GM19023 (cell line): Measurements from ENCODE around the gene STX4.

Source experiments
- ATAC-seq: cut with Tn5 transposase; IDR thresholded peaks from one replicate; pipeline ENCODE4 v1.9.1; 2021; ENCODE audit warnings: mild to moderate bottlenecking, moderate library complexity; ENCODE audit not compliant: unreplicated experiment

STX4 gene

DNA sequence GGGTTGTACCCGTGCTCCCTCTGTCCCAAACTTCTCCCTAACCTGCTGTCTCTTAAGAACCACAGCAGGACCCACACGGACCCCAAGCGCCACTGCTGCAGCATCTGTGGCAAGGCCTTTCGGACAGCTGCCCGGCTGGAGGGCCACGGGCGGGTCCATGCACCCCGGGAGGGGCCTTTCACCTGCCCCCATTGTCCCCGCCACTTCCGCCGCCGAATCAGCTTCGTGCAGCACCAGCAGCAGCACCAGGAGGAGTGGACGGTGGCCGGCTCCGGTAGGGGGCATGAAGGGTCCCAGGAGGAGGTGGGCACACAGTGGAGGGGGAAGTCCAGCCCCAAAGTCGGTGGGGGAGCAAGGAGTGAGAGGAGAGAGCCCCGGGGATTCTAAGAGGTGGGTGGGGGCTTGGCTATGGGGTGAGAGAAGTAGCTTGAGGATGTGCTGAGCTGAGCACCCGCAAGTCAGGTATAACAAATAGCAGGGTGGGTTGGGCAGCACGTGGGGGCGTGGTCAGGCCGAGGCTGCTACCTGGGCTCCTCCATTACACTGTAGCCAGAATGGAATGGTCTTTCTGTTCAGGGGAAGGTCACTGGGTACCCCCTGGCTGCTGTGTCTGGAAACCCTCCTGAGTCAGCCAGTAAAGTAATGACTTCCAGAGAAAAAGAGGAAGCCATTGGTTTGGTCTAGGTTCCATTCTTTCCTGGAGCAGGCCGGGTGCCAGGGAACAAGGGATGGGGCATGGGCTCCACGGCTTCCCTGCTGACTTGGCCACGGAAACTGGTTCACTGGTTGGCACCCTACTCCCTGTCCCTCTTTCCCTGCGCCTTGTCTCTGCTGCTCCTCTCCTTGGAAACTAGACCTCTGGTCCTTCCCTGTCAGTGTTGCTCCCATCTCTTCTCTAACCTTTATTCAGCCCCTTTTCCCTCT is 48.3 kb downstream of the STX4 start:
- ATAC-seq, result no peak

DNA sequence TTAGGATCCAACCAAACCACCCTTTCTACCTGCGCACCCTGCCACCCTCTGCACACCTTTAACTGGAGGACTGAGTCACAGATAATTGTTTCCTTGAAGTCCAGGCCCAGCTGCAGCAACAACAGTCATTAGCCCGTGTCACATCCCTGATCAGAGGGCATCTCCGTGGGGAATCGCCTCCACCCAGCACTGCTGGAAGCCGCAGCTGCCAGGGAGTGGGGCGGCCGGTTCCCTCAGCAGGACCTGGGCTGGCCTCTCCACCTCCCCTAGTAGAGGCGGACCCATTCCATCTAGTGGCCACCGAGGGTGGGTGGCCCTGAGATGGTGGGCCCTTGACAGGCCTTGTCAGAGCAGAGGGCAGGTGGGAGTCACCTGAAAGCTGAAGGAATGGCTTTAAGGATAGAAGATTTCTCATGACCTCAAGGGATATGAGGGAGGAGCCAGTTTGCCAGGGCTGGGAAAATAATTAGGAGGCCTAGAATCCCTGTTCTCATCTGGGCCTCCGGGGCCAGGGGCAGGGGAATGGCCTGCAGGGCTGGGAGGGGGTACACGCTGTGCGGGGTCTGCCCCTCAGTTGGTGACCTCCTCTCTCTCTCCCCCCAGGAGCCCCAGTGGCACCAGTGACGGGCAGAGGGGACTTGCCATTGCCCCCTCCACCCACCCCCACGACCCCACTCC is 49.1 kb downstream of the STX4 start:
- ATAC-seq, result no peak

DNA sequence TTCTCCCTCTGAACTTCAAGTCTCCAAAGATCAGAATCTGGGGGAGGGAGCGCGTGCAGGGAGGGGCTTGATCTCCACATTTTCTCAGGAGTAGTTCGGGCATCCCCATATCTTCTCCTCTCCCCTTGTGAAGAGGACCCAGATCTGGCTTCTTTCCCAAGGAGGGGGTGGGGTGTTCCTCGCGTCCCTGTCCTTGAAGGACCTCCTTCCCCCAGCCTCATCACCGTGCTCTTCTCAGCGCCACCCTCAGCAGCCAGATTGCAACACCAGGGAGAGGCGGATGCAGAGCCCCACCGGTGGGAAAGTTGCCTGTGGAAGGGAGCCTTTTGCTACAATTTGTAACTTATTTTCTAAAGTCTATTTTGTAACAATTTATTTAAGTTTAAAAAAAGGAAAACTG is 49.7 kb downstream of the STX4 start:
- no peak for ATAC-seq

DNA sequence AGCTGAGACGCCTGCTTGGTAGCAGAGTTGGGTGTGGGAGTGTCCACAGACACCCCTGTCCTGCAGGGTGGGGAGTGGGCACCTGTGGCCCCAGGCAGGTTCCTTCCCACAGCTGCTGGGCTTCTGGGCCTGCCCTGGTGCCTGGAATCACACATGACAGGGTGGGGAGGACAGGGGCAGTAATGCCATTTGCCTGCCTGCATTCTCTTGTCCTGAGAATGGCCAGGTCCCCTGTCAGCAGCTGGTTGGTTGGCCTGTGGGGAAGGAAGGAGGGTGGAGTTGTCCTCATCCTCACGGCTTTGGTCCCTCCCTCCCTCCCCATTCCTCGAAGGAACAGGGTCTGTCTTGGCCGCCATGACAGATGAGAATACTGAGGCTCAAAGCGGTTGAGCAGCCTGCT is 50.2 kb downstream of the STX4 start:
- no peak for ATAC-seq

DNA sequence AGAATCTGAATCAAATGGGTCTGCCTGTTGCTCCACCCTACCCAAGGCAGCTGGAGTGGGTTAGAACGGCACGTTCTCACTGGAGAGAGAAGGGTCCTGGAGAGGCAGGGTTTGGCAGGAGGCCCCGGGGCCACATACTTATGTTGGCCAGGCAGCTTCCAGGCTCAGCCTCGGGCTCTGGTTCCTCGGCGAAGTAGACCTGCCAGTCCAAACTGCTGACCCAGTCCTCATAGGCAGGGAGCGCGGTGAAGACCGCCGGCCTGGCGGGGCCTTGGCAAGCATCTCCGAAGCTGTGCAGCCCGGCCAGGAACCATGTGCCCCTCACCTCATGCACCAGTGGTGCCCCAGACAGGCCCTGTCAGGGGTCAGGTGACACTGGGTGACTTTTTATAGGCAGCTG is 50.6 kb downstream of the STX4 start:
- ATAC-seq, result no peak

DNA sequence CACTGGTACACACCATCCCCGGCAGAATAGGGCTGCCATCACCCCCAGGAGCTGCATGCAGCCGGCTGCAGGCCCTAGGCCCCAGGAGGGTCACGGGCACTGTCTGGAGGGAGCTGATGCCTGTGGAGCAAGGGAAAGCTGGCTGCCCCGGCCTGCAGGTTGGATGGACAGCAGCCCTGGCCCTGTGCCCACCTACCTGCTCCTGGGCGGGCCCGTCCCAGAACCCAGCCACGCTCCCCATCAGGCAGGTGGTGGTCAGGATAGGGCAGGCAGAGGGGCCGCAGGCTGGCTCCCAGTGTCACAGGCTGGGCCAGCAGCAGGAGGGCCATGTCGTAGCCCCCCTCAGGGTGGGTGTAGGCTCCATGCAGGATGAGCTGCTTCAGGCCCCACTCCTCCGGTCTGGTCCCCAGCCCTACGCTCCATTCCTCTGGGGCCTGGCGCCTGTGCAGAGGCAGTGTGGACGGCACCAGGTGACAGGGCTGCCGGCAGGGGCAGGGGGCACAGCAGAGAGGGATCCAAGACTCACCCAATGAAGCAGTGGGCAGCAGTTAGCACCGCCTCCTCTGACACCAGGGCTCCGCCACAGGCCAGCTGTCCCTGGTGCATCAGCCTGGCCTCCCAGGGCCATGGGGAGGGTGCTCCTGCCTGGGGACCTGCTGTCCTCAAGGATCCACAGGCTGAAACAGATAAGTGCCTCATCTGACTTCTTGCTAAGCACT is 51.4 kb downstream of the STX4 start:
- no peak for ATAC-seq

DNA sequence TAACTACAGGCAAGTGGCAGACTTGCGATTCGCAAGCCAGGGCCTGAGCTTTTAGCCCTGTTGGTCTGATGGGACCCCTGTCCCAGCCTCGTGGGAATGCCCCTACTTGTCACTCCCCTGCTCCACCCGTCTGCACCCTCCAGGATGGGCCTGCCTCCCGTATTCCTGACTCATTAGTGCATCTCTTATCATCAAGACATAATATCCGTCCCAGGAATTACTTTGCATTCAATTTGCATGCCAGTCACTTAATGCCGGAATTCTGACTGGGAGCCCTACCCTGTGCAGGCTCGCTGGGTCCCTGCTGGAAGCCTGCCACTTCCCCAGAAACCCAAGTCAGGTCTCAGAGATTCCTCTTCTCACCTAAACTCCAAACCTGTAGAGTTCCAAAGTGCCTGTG is 52.1 kb downstream of the STX4 start:
- ATAC-seq, result no peak

DNA sequence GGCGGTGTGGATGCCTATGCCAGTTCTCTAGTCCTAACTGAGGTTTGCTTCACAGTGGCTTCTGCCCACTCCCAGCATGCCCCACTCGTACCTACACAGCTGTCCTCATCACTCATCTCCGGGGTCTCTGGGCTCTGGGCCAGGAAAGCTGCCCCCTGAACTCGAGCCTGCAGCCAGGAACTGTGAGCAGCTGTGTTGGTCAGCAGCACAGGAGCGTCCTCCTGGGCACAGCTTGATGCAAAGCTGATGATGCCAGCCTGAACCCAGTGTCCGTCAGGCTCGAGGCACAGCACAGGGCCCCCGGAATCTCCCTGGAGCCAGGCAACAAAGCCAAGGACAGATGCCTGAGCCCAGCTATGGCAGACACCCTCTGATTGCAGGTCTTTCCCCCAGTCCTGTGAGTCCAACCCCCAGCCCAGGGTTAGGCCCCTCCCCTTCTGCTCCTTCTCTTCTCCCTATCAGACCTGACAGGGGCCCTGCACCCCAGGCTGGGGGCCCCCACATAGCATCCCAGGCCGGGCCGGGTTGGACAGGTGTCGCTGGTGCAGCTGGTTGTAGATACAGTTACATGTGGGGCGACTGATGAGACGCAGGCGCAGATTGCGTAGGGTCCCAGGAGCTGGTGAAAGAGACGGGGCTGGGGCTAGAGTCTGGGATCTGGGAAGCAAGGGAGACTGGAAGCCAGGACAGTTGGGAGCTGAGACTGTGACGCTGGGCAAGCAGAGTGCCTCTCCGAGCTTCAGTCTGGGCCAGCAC is 52.7 kb downstream of the STX4 start:
- ATAC-seq, result no peak

DNA sequence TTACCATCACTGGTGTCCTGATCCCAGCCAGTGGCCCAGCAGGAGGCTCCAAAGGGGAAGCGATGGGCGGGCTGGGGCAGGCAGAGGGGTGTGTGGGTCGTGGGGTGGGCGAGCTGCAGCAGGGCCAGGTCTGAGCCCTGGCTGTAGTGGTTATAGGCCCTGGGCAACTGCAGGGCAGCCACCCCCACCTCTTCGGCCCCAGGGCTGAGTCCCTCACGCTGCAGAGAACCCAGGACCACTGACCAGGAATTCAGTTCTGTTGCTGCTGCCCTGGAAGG is 53.2 kb downstream of the STX4 start:
- no peak for ATAC-seq

DNA sequence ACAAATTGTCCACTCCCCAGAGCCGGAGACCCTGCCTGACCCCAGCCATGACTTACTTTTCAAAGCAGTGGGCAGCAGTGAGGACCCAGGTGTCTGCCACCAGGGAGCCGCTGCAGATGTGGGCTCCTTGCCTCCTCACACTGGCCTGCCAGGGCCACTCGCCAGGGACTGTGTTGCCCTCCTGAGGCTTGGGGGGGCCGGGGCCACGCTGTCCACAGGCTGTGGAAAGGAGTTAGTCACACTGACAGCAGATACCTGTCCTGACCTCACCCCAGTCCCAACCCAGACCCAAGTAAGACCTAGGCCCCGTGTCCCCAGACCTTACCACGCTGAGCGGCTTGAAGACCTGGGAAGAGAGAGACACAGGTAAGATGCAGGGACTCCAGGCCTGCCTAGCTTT is 54.1 kb downstream of the STX4 start:
- no peak for ATAC-seq

DNA sequence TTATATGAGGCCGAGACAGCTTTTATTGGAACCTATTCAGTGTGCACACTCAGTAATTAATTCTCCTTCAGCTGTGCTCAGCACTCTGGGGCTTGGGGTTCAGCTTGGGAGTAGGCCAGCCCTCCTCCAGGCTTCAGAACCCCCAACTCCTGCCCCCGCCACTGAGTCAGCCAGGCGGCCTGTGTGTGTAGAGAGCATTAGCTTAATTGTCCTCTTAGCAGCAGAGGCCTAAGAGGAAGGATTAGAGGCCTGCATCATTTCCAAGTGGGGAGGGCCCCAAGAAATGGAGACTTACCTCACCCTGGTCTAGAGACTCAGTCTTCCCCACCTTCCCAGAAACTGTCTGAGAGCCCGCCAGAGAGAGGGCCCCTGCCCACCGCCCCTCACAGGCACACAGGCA is 54.6 kb downstream of the STX4 start:
- no peak for ATAC-seq

DNA sequence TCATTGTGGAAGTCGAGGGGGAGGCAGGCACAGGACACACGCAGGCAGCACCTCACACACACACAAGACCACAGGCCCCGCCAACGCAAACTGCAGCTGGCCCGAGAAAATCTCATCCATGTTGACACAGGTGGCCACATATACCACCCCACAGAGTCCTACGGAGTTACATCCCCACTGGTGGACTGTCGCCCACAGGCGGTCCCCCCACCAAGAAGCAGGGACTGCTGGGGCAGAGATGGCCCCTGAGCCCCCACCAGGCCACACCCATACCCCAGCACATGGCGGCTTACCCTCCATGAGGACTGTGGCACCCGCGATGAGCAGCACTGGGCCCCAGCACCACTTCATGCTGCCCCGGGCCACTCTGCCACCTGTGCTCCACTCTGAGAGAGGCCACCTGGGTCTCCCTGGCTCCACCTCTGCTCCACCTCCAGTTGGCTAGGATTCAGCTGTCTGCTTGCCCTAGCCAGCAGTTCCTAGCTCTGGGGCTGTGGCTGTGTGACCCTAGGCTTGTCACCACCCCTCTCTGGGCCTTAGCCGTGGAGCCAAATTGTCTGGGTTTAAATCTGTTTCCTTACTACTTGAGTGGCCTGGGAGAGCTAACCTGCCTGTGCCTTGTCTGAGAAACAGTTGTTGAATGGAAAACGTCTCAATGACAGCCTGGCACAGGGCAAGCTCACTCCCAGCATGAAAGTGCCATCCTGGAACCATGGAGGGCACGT is 55.3 kb downstream of the STX4 start, which contains the start of gene PRSS53:
Gene PRSS53, minus strand, starts transcription at position 485 of the 725 bp plus-strand sequence. Its CDS starts 134 bp downstream, at position 351.
- ATAC-seq, result no peak

DNA sequence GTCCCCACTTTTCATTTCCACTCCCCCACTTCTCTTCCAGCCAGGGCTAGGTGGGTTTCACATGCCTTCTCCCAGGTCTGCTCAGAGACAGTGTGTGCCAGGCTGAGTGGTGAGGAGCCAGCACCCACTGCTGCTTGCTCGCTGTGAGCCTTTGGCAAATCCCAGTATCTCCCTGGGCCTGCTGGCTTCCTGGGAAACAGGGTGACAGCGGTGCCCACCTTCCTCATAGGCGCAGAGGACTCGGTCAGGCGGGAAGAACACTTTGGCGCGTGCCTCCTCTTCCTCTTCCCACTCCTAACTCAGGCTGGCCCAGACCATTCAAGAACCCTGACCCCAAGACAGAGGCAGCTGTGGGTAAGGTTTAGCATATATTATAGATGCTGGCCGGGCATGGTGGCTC is 55.8 kb downstream of the STX4 start:
- ATAC-seq, result no peak
